HG03175 (cell line): ENCODE data around the gene CTDP1.
A peak's percentile ranks its signal among the peaks of the same experiment; 100 is the strongest.

ENCODE experiments used
- ATAC-seq: cut with Tn5 transposase; IDR thresholded peaks from one replicate; pipeline ENCODE4 v1.9.1; 2021; ENCODE audit warnings: mild to moderate bottlenecking, moderate library complexity; ENCODE audit not compliant: unreplicated experiment

Gene CTDP1, protein sequence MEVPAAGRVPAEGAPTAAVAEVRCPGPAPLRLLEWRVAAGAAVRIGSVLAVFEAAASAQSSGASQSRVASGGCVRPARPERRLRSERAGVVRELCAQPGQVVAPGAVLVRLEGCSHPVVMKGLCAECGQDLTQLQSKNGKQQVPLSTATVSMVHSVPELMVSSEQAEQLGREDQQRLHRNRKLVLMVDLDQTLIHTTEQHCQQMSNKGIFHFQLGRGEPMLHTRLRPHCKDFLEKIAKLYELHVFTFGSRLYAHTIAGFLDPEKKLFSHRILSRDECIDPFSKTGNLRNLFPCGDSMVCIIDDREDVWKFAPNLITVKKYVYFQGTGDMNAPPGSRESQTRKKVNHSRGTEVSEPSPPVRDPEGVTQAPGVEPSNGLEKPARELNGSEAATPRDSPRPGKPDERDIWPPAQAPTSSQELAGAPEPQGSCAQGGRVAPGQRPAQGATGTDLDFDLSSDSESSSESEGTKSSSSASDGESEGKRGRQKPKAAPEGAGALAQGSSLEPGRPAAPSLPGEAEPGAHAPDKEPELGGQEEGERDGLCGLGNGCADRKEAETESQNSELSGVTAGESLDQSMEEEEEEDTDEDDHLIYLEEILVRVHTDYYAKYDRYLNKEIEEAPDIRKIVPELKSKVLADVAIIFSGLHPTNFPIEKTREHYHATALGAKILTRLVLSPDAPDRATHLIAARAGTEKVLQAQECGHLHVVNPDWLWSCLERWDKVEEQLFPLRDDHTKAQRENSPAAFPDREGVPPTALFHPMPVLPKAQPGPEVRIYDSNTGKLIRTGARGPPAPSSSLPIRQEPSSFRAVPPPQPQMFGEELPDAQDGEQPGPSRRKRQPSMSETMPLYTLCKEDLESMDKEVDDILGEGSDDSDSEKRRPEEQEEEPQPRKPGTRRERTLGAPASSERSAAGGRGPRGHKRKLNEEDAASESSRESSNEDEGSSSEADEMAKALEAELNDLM

GRCh38 chr18:79679552-79680099, at the start of gene CTDP1:
CTDP1 (plus strand) TSS chr18:79679803; CDS start chr18:79679948, 145 bp downstream.
- ATAC-seq: peak; percentile 61

DNA sequence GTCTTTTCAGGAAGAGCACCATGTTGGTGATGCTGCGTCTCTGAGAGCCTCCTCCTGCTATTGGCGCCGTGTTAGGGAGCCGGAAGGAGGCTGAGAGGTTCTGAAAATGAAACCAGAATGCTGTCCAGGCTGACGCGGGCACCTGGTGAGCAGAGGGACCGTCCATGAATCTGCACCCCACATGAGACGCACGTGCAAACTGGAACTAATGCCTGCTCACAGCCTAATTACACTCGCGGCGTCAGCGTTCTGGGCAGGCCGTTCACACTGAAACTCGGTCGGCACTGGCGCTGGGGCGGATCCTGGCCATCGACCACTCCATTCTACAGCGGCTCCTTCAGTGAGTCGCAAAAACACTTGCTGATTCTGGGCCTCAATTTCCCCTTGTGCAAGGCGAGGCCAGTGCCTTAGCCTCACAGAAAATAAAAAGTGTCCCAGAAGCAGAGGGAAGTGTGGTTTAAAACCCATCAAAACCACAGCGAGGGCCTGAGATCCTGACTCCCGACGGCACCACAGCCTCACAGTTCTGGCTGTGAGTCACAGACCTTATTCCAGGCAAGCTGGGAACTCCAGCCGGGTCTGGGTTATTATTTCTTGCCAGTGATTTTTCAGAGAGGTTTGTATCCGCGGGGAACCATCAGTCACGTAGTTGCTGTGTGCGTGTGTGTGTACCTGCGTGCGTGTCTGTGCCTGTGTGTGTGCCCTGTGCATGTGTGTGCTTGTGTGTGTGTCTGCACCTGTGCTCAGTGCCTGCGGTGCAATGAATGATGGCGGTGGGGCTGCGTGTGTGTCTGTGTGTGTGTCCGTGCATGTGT, 49.1 kb upstream of the CTDP1 start:
- no peak for ATAC-seq

GRCh38 chr18:79631096-79631507, 48.5 kb upstream of the CTDP1 start:
- no peak for ATAC-seq

DNA sequence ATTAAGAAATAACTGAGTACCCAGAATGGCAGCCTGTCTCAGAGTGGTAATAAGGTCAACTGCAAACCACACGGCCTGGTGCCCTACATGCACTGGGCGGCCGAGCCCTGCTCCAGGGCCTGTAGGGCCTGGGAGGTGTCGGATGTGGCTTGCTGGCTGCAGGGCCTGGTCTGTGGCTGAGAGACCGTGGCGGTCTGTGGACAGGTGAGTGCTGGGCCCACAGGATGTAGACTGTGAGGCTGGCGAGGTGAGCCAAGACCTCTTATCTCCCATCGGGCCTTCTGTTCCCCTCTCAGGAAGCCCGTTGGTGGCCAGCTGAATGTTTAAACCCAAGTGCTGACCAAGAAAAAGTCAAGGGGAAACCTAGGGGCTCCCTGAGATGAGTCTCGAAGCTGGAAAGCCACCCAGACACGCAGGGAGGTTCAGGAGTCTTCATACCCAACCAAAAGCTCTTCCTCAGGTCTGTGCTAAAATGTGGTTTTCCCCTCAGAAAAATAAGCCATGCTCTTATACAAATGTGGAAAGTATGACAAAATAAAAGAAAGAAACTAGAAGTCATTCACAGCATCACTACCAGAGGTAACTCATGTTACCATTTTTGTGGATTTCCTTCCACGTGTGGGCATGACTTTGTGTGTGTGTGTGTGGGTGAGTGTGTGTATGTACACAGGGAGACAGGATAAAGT, 47.7 kb upstream of the CTDP1 start:
- no peak for ATAC-seq

- ATAC-seq: no peak
Observed at GRCh38 chr18:79632765-79633164, 46.8 kb upstream of the CTDP1 start.

- ATAC-seq: no peak
Observed at GRCh38 chr18:79634186-79634585, 45.4 kb upstream of the CTDP1 start.

GRCh38 chr18:79634593-79635426, 44.8 kb upstream of the CTDP1 start:
- ATAC-seq: no peak

DNA sequence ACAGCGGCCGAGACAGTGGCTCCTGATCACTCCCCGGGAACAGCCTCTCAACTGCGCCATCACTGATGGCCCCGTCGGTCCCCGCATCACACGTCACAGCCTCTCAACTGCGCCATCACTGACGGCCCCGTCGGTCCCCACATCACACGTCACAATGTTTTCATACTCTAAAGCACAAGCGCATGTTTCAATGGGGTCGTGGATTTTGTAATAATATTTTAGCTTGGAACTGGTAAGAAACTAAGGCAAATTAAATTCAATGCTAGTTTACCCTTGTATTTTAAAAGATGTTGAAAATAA, 44.2 kb upstream of the CTDP1 start:
- ATAC-seq: no peak

DNA sequence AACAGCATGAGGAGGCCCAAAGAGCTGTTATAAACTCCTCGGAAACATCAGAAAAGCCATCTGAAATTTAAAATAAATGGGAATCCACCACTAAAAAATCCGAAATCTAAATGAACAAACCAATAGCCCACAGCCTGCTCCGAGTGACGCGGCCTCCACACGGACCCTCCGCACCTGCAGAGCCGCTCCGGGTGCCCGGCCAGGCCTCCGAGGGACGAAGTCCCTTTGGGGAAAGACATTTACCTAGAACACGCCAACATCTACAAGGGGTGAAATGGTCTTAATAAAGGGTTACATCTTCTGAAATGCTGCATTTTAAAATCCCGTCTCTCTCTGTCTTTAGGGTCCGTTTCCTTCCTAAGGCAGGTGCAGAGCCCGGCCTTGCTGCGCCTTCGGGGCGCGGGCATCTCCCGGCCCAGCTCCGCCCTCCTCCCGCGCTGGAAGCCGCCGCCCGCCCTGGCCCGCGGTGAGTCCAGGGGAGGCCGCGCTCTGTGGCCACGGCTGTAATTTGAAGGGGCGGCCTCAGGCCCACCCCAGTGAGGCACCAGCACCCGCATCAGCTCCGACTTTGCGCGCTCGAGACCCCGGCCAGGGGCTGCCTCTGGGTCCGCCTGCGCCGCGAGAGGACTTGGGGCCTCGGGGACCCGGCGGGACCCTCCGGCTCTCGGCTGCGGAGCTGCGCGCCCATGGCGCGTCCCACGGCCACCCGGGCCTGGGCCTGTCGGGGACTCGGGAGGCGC, 42.3 kb upstream of the CTDP1 start:
- ATAC-seq: no peak

DNA sequence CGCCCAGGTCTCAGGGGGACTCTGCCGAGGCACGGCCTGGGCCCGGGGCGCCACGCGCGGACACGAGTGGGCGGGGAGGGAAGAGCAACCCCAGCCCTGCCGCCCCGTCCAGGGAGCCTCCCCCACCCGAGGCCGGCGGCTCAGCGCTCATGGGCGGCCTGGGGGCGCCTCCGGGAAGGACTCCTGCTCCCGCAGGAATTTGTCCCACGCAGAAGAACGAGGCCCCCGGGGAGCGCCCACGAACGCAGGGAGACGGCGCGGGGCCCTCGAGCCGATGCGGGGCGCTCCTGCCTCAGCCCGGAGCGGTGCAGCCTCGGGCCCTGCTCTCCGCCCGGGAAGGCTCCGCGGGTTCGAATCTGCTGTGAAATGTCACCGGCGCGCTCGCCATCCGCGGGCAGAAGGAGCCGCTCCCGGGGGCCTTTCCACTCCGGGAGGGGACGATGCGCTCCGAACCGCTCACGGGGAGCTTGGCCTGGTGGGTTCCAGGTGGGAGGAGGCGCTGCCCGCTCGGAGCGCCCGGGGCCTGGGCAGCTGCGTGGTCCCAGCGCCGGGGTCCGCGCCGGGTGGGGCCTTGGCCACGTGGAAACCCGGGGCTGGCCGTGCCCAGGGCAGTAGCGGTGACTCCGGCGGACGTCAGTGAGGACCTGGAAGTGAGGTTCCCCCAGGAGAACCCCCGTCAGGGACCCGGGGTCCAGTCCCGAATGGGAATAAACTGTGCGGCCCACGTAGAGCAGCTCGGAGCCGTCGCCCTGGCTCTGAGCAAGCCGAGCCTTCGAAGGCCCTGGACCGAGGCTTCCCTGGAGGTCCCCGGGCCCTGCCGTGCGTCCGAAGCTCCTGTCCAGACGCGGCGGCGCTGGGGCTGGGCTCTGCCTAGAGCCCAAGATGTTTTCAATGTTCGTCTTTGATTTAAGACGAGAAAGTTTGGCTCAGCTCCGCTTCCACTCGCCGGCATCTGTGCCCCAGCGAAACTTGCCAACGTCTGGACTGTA, 41.4 kb upstream of the CTDP1 start:
- no peak for ATAC-seq

DNA sequence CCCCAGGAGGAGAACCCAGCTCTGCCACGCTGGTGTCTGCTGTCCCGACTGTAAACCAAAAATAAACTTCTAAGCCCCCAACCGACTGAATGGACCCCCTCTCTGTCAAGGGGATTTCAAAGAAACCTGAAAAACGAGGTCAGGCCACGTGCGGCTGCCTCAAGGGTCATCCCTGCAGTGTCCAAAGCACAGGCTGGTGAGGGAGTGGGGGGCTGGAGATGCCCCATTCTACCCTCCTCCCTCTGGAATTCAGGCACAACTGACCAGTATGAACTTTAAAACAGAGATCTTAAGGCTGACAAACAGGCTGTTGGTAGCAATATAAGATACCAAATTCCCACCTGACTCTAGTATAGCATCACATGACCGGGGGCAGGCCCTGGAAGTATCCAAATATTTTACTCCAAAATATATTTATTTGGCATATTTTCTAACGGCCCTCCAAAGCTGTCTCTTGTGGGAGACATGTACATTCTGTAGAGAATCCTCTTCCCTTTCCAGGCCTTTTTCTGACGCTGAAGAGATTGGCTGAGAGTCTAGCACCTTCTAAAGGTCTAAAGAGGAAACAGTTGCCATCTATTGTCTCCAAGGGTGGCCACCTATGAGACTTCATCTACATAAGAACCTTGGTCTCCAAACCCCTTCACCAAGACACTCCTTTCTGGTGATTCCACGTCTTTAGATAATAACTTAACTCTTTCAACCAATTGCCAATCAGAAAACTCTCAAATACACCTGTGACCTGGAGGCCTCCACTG, 40.4 kb upstream of the CTDP1 start:
- no peak for ATAC-seq

GRCh38 chr18:79640064-79640672, 39.4 kb upstream of the CTDP1 start:
- no peak for ATAC-seq

DNA sequence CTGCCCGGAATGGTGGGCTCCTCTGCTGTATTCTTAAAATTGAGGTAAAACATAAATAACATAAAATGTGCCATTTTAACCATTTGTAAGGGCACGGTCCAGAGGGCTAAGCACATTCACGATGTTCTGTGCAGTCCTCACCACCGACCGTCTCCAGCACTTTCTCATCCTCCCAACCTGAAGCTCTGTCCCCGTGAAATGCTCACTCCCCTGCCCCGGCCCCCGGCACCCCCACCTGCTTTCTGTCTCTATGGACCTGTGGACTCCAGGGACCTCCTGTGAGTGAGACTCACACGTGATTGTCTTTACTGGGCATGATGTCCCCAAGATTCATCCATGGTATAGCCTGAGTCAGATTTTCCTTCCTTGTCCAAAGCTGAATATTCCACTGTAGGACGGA, 38.7 kb upstream of the CTDP1 start:
- no peak for ATAC-seq

DNA sequence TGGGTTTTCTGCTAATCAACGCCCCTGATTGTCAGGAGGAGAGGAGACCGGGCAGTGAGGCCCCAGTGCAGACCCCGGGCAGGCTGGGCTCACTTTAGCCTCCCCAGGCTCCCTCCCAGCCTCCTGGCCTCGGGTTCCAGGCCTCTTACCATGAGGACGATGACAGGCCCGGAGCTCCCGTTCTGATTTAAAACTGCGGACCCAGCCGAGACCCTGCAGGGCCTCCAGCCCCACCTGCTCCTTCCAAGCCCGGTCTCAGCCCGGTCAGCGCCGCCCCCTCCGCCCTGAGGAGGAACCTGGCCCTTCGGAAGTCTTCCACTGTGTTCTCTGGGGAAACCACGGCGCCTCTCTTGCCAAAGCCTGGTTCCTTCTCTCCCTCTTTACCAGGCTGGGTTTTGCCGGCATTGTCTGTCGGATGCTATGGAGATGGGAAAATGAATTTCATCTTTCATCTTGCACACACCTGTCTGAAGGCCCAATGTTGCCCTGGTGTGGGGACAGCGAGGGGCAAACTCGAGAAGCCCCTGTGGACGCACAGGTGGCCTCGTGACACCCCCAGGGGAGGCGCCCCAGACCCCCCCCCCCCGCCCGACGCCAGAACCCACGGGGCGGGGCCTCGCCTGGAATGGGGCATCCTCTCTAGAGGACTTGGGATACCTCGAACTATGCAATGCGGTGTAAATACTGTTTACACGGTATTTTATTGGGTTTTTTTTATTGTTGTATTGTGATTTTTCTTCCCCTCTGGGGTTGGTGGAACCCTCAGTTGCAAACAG, 37.7 kb upstream of the CTDP1 start:
- ATAC-seq: no peak

- ATAC-seq: no peak
Observed at GRCh38 chr18:79642626-79643025, 37.0 kb upstream of the CTDP1 start.
